ENCODE data around the gene L3HYPDH. TPM values are rescaled to one million over a fixed set of nuclear protein-coding genes. Genes with fewer than 3 reads are reported as not detected.

L3HYPDH gene
- total RNA-seq, 1 experiment from 2014 or later, result 32.5 TPM

GRCh38 chr14:59429790-59430189 lies 54.4 kb downstream of the L3HYPDH start:
- Mint-ChIP-seq H3K27ac (ENCODE audit: low read depth, unreplicated experiment) (no peak overlapping the region), H3K36me3 (ENCODE audit: insufficient read depth, unreplicated experiment) (peaks cover 13% of the 10 kb centered on the region), H3K4me3 (ENCODE audit: unreplicated experiment) (no peak overlapping the region), H3K27me3 (ENCODE audit: insufficient read depth, unreplicated experiment) (no peaks in the 10 kb centered on the region), H3K4me1 (ENCODE audit: insufficient read depth, unreplicated experiment) (peaks cover 6% of the 10 kb centered on the region), H3K9me3 (ENCODE audit: unreplicated experiment) (no peaks in the 10 kb centered on the region)
- intact Hi-C loops (cut with micrococcal nuclease), result no loop called here
- no TSS peak for BruUV-seq (replicated peaks)
- no peak for DNase-seq (ENCODE audit: unreplicated experiment)
- no peak for TF ChIP-seq CTCF (IDR thresholded peaks at IDR 0.05; ENCODE audit: unreplicated experiment)
- CTCF ChIA-PET, result interaction anchor here (0.6 to 1.1 kb wide), 5 partner anchors 54 to 797 kb away, joined by 3 to 5 read pairs (median 3); partner anchors contain the start of genes JKAMP and L3HYPDH
- POLR2A ChIA-PET, result interaction anchor here (1.4 kb wide), 1 partner anchor 240 kb away, joined by 3 read pairs; no protein-coding TSS in a partner anchor

GRCh38 chr14:59428581-59429012 lies 55.6 kb downstream of the L3HYPDH start:
- ChIA-PET POLR2A (interaction anchor here (0.6 to 1.4 kb wide), 3 partner anchors 27 to 239 kb away, joined by 3 to 4 read pairs (median 3); no protein-coding TSS in a partner anchor), CTCF (interaction anchor here (0.6 to 1.7 kb wide), 13 partner anchors 15 to 295 kb away, joined by 3 to 9 read pairs (median 3); partner anchors contain the start of genes JKAMP and L3HYPDH)
- no TSS peak for BruUV-seq (replicated peaks)
- Mint-ChIP-seq H3K4me1 (ENCODE audit: insufficient read depth, unreplicated experiment) (peaks cover 6% of the 10 kb centered on the region), H3K4me3 (ENCODE audit: unreplicated experiment) (no peak overlapping the region), H3K36me3 (ENCODE audit: insufficient read depth, unreplicated experiment) (peaks cover 13% of the 10 kb centered on the region), H3K27me3 (ENCODE audit: insufficient read depth, unreplicated experiment) (no peaks in the 10 kb centered on the region), H3K27ac (ENCODE audit: low read depth, unreplicated experiment) (no peak overlapping the region), H3K9me3 (ENCODE audit: unreplicated experiment) (no peaks in the 10 kb centered on the region)
- no peak for DNase-seq (ENCODE audit: unreplicated experiment)
- intact Hi-C loops (cut with micrococcal nuclease), result no loop called here
- no peak for TF ChIP-seq CTCF (IDR thresholded peaks at IDR 0.05; ENCODE audit: unreplicated experiment)

GRCh38 chr14:59427653-59428580 lies 56.3 kb downstream of the L3HYPDH start:
- TF ChIP-seq CTCF (IDR thresholded peaks at IDR 0.05; ENCODE audit: unreplicated experiment), result no peak
- no peak overlapping the region for H3K4me3 Mint-ChIP-seq (ENCODE audit: unreplicated experiment)
- CTCF ChIA-PET, result interaction anchor here (0.7 to 1.7 kb wide), 8 partner anchors 16 to 294 kb away, joined by 3 to 9 read pairs (median 4); no protein-coding TSS in a partner anchor
- no TSS peak for BruUV-seq (replicated peaks)
- no peak for DNase-seq (ENCODE audit: unreplicated experiment)
- POLR2A ChIA-PET, result interaction anchor here (0.7 to 1.4 kb wide), 2 partner anchors 26 to 238 kb away, joined by 3 read pairs; no protein-coding TSS in a partner anchor
- no peaks in the 10 kb centered on the region for H3K9me3 Mint-ChIP-seq (ENCODE audit: unreplicated experiment)
- peaks cover 11% of the 10 kb centered on the region for H3K36me3 Mint-ChIP-seq (ENCODE audit: insufficient read depth, unreplicated experiment)
- H3K27me3 Mint-ChIP-seq (ENCODE audit: insufficient read depth, unreplicated experiment), result no peaks in the 10 kb centered on the region
- intact Hi-C loops (cut with micrococcal nuclease), result no loop called here
- H3K4me1 Mint-ChIP-seq (ENCODE audit: insufficient read depth, unreplicated experiment), result peaks cover 6% of the 10 kb centered on the region
- no peak overlapping the region for H3K27ac Mint-ChIP-seq (ENCODE audit: low read depth, unreplicated experiment)

- no peak overlapping the region for H3K27ac Mint-ChIP-seq (ENCODE audit: low read depth, unreplicated experiment)
- no peak overlapping the region for H3K4me3 Mint-ChIP-seq (ENCODE audit: unreplicated experiment)
- no peak for DNase-seq (ENCODE audit: unreplicated experiment)
- TF ChIP-seq CTCF (IDR thresholded peaks at IDR 0.05; ENCODE audit: unreplicated experiment), result no peak
- POLR2A ChIA-PET, result no interaction called here
- no peaks in the 10 kb centered on the region for H3K9me3 Mint-ChIP-seq (ENCODE audit: unreplicated experiment)
- no TSS peak for BruUV-seq (replicated peaks)
- intact Hi-C loops (cut with micrococcal nuclease), result no loop called here
- peaks cover 6% of the 10 kb centered on the region for H3K36me3 Mint-ChIP-seq (ENCODE audit: insufficient read depth, unreplicated experiment)
- no peaks in the 10 kb centered on the region for H3K27me3 Mint-ChIP-seq (ENCODE audit: insufficient read depth, unreplicated experiment)
- CTCF ChIA-PET, result interaction anchor here (0.6 to 1.0 kb wide), 6 partner anchors 12 to 301 kb away, joined by 3 to 4 read pairs (median 3); no protein-coding TSS in a partner anchor
- H3K4me1 Mint-ChIP-seq (ENCODE audit: insufficient read depth, unreplicated experiment), result no peaks in the 10 kb centered on the region
Observed at GRCh38 chr14:59425322-59425935, 58.8 kb downstream of the L3HYPDH start.

Data from MCF 10A (cell line).